IPS-NIHi11 (cell line): ENCODE results near the gene PROM2.

ENCODE experiments used
- DNase-seq: peaks from one replicate; pipeline ENCODE4 v3.0.0; 2012; ENCODE audit warnings: mixed read lengths, low spot score

The PROM2 gene

GRCh38 chr2:95284886-95285541 is 10.8 kb downstream of the PROM2 start:
- DNase-seq, result peak; percentile 68

GRCh38 chr2:95285542-95285932 is 11.3 kb downstream of the PROM2 start:
- DNase-seq, result no peak

GRCh38 chr2:95287336-95287735 is 13.1 kb downstream of the PROM2 start:
- DNase-seq, result no peak

- no peak for DNase-seq
Observed at GRCh38 chr2:95287806-95288205, 13.6 kb downstream of the PROM2 start.

- DNase-seq, result peak; percentile 61
Observed at GRCh38 chr2:95289253-95289652, 15.0 kb downstream of the PROM2 start.

- no peak for DNase-seq
Observed at GRCh38 chr2:95291222-95291621, 17.0 kb downstream of the PROM2 start.

- DNase-seq, result no peak
Observed at GRCh38 chr2:95292623-95293260, 18.5 kb downstream of the PROM2 start.

- DNase-seq, result no peak
Observed at GRCh38 chr2:95294579-95295250, 20.5 kb downstream of the PROM2 start.

GRCh38 chr2:95295376-95295775 is 21.1 kb downstream of the PROM2 start:
- DNase-seq, result no peak

GRCh38 chr2:95296011-95296410 is 21.8 kb downstream of the PROM2 start:
- no peak for DNase-seq

GRCh38 chr2:95296880-95297487 is 22.7 kb downstream of the PROM2 start, which contains the start of gene KCNIP3:
Gene KCNIP3, plus strand, starts transcription at chr2:95297347. Its CDS starts 92 bp downstream, at chr2:95297439.
- peak; percentile 80 for DNase-seq

- DNase-seq, result no peak
Observed at GRCh38 chr2:95297639-95298395, 23.6 kb downstream of the PROM2 start.

GRCh38 chr2:95298486-95299111 is 24.4 kb downstream of the PROM2 start:
- DNase-seq, result no peak

- no peak for DNase-seq
Observed at GRCh38 chr2:95299961-95300360, 25.7 kb downstream of the PROM2 start.

GRCh38 chr2:95300450-95300849 is 26.2 kb downstream of the PROM2 start:
- no peak for DNase-seq

GRCh38 chr2:95301186-95301585 is 26.9 kb downstream of the PROM2 start:
- no peak for DNase-seq

- no peak for DNase-seq
Observed at GRCh38 chr2:95301876-95302641, 27.8 kb downstream of the PROM2 start.

- no peak for DNase-seq
Observed at GRCh38 chr2:95303191-95303919, 29.1 kb downstream of the PROM2 start.

- DNase-seq, result no peak
Observed at GRCh38 chr2:95305380-95306061, 31.3 kb downstream of the PROM2 start.
